Measurements from ENCODE around the gene ERC2. TPM values are rescaled to one million over a fixed set of nuclear protein-coding genes. Genes with fewer than 3 reads are reported as not detected.

ERC2 gene
- total RNA-seq, 4 donors from 2014 or later: 0.81 to 2.9 (median 1.6) TPM

DNA sequence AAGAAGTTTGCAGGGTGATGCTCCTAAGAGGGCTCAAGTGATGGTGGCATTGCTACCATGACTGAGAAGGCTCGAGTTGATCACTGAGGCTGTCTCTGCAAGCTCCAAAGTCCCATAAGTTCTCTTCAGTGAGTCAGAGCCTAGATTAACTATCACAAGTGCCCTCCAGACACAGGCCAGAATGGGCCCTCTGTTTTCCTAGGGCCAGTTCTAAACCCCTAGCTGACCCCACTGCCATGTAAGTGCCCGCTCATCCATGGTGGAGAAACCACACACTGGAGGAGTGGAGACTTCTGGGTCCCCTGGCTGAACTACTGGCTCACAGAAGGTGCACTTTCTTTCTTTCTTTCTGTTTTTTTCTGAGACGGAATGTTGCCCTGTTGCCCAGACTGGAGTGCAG is 893.6 kb downstream of the ERC2 start:
- H3K4me1 ChIP-seq: peaks cover 0 to 31% (median 4%) of the 10 kb centered on the region in 3 donors
- no peak overlapping the region for H3K27ac ChIP-seq
- no peaks in the 10 kb centered on the region for H3K36me3 ChIP-seq
- H3K9me3 ChIP-seq: no peaks in the 10 kb centered on the region
- no peak for ATAC-seq
- TF ChIP-seq, protein P1, sequence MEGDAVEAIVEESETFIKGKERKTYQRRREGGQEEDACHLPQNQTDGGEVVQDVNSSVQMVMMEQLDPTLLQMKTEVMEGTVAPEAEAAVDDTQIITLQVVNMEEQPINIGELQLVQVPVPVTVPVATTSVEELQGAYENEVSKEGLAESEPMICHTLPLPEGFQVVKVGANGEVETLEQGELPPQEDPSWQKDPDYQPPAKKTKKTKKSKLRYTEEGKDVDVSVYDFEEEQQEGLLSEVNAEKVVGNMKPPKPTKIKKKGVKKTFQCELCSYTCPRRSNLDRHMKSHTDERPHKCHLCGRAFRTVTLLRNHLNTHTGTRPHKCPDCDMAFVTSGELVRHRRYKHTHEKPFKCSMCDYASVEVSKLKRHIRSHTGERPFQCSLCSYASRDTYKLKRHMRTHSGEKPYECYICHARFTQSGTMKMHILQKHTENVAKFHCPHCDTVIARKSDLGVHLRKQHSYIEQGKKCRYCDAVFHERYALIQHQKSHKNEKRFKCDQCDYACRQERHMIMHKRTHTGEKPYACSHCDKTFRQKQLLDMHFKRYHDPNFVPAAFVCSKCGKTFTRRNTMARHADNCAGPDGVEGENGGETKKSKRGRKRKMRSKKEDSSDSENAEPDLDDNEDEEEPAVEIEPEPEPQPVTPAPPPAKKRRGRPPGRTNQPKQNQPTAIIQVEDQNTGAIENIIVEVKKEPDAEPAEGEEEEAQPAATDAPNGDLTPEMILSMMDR (IDR thresholded peaks at IDR 0.05): no peak
- no peak for TF ChIP-seq POLR2A (IDR thresholded peaks at IDR 0.05)
- 100% methylated on average over 1 of the region's 3 CpGs for WGBS, 2 donors (ENCODE audit: low coverage in 1 of 2)
- H3K27me3 ChIP-seq: no peaks in the 10 kb centered on the region
- H3K4me3 ChIP-seq: no peak overlapping the region

DNA sequence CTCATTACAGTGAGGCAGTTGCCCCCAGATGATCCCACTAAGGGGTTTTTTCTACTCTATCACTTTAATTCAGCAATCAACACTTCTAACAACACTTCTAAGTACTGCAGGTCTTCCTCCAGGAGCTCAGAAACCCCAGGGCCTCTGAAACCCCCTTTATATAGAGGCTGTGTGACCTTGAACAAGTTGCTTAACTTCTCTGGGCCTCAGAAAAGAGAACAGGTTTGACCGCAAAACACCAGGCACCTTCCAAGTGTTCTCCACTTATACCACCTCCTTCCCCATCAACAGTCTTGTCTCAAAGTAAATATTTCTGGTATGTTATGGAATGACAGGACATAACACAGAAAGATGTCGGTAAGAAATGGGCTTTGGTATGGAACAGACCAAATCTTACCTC is 895.5 kb downstream of the ERC2 start:
- no peaks in the 10 kb centered on the region for H3K9me3 ChIP-seq
- H3K4me1 ChIP-seq: peaks cover 0 to 22% (median 4%) of the 10 kb centered on the region in 3 donors
- no peak for ATAC-seq
- H3K36me3 ChIP-seq: no peaks in the 10 kb centered on the region
- H3K4me3 ChIP-seq: no peak overlapping the region
- H3K27ac ChIP-seq: no peak overlapping the region
- WGBS, 2 donors (ENCODE audit: low coverage in 1 of 2): 86 to 96% methylated on average over 1 to 2 of the region's 2 CpGs
- TF ChIP-seq, protein P1 (IDR thresholded peaks at IDR 0.05): no peak
- no peak for TF ChIP-seq POLR2A (IDR thresholded peaks at IDR 0.05)
- TF ChIP-seq EP300 (IDR thresholded peaks at IDR 0.05): no peak
- TF ChIP-seq POLR2AphosphoS5 (IDR thresholded peaks at IDR 0.05): no peak
- no peaks in the 10 kb centered on the region for H3K27me3 ChIP-seq

DNA sequence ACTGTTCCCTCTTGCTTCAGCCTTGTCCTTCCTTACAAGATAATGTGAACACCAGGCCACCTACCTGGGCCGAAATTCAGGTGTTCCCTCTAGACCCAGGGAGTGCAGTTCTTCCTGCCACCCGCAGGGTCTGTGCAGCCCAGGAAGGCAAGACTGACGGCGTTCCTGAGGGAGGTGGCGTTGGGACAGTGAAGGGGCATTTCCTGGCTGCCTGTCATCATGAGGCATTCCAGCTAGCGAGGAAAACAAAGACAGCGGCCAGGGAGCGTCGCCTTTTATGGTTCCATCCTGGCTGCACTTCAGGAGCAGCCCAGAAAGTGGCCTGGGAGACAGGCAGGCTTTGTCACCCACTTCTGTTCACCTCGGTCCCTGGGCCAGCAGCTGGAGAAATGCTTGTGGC is 896.4 kb downstream of the ERC2 start:
- H3K9me3 ChIP-seq: no peaks in the 10 kb centered on the region
- no peaks in the 10 kb centered on the region for H3K27me3 ChIP-seq
- peak overlapping the region in 3 of 4 donors; percentile 45 to 54 (median 52) for H3K27ac ChIP-seq
- no CpG with 5 or more reads among the region's 10 CpGs for WGBS, 2 donors (ENCODE audit: low coverage in 1 of 2)
- H3K4me3 ChIP-seq: no peak overlapping the region
- H3K36me3 ChIP-seq: no peaks in the 10 kb centered on the region
- H3K4me1 ChIP-seq: peaks cover 0 to 22% (median 4%) of the 10 kb centered on the region in 3 donors
- peak; percentile 84 for ATAC-seq
- TF ChIP-seq POLR2AphosphoS5 (IDR thresholded peaks at IDR 0.05) (peak; percentile 67), POLR2A (IDR thresholded peaks at IDR 0.05) (no peak)
- TF ChIP-seq, protein P1 (IDR thresholded peaks at IDR 0.05): peak in 3 of 4 experiments; percentile 35 to 77 (median 48)

DNA sequence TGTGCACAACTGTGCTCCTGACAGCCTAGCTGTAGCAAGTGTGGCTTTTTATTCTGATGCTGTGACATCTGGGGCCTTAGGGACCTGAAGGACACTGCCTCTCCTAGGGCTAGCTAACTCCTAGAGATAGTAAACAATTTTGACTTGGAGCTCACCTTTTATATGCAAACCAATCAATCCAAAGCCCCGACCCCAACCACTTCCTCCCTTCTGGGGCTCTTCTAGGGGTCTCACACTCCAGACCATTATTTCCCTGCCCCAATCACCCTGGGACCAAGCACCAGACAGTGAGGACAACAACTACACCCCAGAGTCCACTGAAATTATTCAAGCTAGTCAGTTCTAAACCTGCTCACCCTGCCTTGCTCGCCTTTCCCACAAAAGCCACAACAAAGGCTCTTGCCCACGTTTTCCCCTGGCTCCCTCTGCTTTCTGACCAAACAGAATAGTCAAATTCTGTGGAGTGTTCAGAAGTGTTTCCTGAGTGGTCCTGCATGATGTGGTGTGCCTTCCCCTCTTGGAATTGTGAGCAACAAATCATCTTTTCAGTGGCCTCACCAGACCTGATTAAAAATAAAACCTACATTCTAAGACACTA is 897.0 kb downstream of the ERC2 start:
- ATAC-seq: no peak
- 33 to 83% methylated on average over 1 to 3 of the region's 3 CpGs for WGBS, 2 donors (ENCODE audit: low coverage in 1 of 2)
- peak overlapping the region in 2 of 4 donors; percentile 45 to 52 for H3K27ac ChIP-seq

More for the DNA sequence above, 897.0 kb downstream of the ERC2 start:
- Histone ChIP-seq H3K9me3 (no peaks in the 10 kb centered on the region), H3K4me3 (no peak overlapping the region), H3K36me3 (no peaks in the 10 kb centered on the region), H3K27me3 (no peaks in the 10 kb centered on the region), H3K4me1 (peaks cover 0 to 22% (median 4%) of the 10 kb centered on the region in 3 donors)
- TF ChIP-seq POLR2A (IDR thresholded peaks at IDR 0.05) (no peak), POLR2AphosphoS5 (IDR thresholded peaks at IDR 0.05) (no peak), EP300 (IDR thresholded peaks at IDR 0.05) (no peak)
- TF ChIP-seq, protein P1 (IDR thresholded peaks at IDR 0.05): no peak
